CD1c-positive myeloid dendritic cell (primary cell): ENCODE data around the gene SPTBN4.
"Not testable (repeated sequence)": the region's sequence is repeated elsewhere in the genome, so short reads cannot be mapped to it uniquely, and the experiment has no call there.

ENCODE experiments used
- DNase-seq: peaks from one replicate; pipeline ENCODE4 v3.0.0-alpha.2; 2016; ENCODE audit errors: extremely low spot score

The SPTBN4 gene

GRCh38 chr19:40586611-40587010 lies 119.8 kb downstream of the SPTBN4 start:
- no peak for DNase-seq

DNA sequence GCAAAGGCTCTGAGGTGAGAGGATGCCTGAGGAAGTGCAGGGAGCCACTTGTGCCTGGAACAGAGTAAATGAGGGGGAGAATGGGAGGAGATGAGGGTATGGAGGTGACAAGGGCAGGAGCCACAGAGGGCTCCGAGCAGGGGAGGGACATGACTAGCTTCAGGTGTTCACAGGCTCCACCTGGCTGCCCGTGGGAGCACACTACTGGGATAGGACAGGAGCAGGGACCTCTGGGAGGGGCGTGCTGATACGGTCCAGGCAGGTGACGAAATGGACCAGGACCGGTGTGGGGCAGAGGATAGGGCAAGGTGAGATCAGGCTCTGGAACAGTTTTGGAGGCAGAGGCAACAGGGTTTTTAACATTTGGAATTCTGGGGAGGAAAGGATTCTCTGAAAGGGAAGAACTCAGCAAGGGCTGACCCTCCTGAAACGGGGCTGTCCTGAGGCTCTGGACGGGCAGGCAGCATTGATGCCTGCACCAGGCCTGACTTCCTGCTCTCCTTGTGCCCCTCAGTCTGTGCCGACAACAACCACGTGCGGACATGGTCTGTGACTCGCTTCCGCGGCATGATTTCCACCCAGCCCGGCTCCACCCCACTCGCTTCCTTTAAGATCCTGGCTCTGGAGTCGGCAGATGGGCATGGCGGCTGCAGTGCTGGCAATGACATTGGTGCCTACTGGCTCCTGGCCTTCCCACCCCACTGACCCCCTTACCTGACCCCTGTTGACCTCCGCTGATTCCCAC lies 121.5 kb downstream of the SPTBN4 start:
- no peak for DNase-seq

GRCh38 chr19:40588926-40589569 lies 122.2 kb downstream of the SPTBN4 start:
- DNase-seq, result no peak

DNA sequence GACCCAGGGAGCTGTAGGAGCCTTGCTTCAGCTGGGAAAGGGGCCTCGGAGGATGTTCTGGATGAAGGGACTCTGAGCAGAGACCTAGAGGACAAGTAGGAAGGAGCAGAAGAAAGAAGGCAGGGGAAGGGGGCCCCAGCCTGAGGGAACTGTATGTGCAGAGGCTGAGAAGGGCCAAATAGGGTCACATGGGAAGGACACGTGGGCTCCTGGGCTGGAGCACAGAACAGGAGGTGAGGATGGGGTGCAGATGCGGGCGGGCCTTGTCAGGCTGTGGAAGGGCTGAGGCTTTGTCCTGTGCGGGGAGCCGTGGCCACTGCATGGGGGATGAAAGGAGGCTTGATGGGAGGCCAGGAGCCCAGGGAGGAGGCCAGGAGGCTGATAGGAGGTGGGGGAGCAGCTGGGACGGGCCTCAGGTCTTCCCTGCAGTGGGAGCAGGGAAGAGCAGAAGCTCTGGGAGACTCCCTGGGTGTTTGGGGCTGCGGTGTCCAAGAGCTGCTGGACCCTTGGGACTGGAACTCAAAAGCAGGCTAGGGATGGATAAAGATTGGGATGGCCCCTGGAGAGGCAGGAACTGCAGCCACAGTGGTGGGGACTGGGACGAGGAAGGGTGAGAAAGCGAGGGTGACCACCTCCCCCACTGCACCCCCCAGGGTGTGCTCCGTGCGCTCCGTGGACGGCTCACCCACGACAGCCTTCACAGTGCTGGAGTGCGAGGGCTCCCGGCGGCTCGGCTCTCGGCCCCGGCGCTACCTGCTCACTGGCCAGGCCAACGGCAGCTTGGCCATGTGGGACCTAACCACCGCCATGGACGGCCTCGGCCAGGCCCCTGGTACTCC lies 123.0 kb downstream of the SPTBN4 start:
- DNase-seq, result no peak

GRCh38 chr19:40590464-40591265 lies 123.9 kb downstream of the SPTBN4 start:
- no peak for DNase-seq

- DNase-seq, result not testable (repeated sequence)
These were observed 124.9 kb downstream of the SPTBN4 start for GRCh38 chr19:40591724-40592123.

DNA sequence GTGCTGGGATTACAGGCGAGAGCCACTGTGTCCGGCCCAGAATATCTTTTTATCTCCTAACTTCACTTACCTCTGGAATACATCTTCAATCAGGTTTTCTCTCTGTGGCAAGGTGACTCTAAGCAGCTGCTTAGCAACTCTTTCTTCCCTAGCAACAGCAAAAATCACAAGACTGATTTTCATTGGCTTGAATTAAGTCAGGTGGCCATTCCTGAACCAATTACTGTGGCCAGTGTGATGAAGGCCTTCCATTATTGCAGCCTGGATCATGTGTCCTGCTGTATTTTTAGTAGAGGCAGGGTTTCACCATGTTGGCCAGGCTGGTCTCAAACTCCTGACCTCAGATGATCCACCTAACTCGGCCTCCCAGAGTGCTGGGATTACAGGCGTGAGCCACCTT lies 125.4 kb downstream of the SPTBN4 start:
- DNase-seq, result peak; percentile 86

GRCh38 chr19:40594255-40594654 lies 127.5 kb downstream of the SPTBN4 start:
- no peak for DNase-seq

- no peak for DNase-seq
These were observed 127.9 kb downstream of the SPTBN4 start for GRCh38 chr19:40594657-40595091.

DNA sequence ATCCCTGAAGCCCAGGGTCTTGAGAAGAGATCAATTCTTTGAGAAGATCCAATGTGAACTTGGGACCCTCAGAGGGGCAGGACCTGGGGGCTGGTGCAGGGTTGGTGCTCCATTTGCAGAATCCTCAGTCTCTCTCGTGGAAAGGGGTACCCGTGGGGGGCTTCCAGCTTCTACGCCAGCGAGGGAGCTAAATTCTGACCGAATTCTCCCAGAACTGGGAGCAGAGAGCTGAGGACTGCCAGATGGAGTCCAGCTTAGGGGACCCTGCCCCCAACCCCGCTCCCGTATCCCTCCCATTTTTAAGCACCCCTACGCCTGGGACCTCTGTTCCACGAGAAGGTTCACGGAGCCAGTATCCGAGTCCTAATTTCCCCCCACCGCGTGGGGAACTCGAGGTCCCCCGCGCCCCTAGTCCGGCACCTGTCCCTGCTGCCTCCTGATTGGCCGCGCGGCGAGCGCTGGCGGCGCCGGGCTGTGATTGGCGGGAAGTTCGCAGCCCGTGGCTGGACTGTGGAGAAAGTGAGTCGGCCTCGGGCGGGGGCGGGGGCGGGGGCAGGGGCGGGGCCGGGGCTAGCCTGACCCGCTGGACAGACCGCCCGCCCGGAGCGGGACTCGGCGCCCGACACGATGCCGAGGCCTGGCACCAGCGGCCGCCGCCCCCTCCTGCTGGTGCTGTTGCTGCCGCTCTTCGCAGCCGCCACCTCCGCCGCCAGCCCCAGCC lies 130.0 kb downstream of the SPTBN4 start:
- peak; percentile 65 for DNase-seq

DNA sequence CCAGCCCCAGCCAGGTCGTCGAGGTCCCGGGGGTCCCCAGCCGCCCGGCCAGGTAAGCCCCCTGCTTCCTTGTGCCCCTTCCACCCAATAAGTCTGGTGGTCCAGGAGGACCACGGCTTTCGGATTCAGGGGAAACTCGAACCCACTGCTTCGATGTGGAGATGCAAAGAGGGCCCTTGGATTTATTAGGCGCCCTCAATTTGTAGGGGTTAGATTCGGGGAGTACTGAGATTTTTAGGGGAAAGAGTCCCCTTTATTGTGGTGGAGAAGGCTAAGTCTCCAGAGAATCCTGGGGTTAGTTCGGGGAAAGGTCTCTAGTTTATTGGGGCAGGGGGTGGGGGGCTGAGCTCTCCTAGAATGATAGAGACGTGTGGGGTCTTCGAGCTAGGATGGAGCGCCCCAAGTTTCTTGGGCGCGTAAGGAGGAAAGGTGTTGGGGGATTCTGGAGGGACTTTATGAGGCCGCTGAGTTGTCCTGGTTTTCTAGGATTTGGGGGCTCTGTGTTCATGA lies 130.6 kb downstream of the SPTBN4 start:
- no peak for DNase-seq

DNA sequence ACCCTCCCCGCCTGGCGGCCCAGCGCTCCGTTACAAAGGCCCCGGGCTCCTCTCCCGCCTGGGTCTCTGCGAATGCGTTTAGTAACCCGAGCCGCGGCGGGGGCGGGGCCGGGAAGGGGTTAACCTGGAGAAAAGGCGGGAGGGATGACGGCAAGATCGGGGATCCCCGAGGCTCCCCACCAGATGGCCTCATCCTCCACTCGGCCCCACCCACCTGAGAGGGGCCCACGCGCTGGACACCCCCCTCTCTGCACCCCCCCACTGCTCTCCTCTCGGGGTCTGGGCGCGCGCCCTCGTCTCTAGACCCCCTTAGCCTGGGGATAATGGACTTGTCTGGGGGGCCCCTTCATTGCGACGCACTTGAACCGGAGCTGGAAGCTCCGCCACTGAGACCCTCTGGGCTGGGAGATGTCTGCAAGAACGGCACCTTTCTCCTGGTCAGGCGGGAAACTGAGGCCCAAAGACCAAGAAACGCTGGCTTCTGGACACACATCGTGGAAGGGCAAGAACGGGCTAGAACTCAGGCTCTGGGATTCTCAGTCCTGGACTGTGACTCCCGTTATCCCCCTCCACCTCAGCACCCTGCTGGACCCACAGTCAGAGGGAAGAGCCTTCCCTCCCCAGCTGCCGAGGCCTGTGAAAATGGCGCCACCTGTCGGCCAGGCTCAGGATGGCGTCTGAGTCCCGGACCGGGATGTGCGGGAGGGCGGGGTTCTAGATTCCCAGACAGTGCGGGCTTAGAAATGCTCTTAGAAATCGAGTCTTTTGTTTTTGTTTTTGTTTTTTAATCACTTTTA lies 131.5 kb downstream of the SPTBN4 start:
- peak; percentile 92 for DNase-seq

- DNase-seq, result no peak
These were observed 132.1 kb downstream of the SPTBN4 start for GRCh38 chr19:40598918-40599307.

DNA sequence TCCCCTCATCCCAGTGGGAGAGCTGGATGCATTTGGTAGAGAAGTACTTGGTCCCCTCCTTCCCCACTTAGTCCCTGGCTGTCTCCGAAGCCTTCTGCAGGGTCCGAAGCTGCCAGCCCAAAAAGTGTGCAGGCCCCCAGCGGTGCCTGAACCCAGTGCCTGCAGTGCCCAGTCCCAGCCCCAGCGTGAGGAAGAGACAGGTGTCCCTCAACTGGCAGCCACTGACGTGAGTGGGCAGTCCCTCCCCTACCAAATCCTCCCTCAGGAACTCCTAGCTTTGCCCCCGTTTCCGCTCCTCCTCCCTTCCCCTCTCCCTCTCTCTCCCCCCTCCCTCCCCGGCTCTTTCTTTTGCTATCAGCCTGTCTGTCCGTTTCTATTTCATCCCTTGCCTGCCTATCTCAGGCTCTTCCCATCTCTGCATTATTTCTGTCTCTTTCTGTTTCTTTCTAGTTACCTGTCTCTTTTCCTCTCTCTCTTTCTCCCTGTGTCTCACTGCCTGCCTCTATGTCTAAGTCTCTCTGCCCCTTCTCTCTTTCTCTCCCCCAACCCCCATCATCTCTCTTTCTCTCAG lies 132.6 kb downstream of the SPTBN4 start:
- DNase-seq, result no peak

DNA sequence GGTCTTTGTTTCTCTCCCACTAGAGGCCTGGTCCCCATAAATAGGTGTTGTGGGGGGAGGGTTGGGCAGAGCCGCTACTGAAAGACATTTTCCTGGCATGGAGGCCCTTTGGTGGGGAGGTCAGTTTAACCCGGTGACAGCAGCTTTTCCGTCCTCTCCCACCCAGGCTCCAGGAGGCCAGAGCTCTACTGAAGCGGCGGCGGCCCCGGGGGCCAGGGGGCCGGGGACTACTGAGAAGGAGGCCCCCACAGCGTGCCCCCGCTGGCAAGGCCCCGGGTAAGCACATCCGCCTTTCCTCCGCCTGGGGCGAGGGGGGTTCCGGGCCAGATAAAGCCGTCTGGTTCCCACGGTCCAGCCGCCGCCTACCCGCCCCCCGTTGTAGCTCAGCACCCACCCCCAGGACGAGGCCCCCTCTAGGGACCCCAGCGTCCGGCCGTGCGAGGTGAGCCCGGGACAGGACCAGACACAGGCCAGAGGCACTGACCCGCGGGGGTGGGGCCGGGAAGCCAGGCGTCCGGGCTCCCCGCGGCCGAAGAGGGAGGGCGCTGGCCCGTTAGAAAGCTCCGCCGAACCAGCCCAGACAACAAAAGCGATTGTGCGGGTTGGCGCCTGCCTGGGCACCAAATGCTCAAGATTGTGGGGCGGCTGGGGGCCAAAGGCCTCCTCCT lies 133.2 kb downstream of the SPTBN4 start:
- no peak for DNase-seq

GRCh38 chr19:40600570-40601133 lies 133.9 kb downstream of the SPTBN4 start:
- no peak for DNase-seq

DNA sequence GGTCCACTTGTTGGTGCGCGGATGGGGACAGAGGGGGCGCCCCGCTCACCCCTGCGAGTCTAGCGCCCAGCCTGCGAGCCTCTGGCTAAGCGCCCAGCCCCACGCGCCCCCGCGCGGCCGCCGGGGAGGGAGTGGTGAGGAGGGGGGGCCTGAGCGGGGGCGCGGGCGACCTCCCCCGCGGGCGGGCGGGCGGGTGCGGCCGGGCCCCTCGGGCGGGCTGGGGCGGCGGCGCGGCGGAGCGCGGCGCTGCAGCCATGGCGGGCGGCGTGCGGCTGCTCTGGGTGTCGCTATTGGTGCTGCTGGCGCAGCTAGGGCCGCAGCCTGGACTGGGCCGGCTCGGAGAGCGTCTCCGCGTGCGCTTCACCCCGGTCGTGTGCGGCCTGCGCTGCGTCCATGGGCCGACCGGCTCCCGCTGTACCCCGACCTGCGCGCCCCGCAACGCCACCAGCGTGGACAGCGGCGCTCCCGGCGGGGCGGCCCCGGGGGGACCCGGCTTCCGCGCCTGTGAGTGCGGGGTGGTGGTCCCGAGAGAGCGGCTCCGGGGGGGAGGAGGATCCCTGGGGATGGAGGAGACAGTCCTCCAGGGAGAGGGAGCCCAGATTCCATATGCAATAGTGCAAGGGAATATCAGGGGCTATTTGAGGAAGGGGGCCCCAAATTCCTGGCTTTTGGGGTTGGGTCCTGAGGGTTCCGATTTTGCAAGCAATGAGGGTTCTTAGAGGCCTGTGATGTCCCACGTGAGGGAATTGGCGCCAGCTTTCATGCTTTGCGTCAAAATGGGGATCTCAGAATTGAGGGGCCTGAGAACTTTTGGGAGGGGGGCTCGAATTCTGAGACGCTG lies 134.6 kb downstream of the SPTBN4 start, which contains the start of gene LTBP4:
LTBP4 (plus strand) TSS at position 236 of the 841 bp plus-strand sequence; CDS start at position 255, 19 bp downstream.
- DNase-seq, result peak; percentile 38

DNA sequence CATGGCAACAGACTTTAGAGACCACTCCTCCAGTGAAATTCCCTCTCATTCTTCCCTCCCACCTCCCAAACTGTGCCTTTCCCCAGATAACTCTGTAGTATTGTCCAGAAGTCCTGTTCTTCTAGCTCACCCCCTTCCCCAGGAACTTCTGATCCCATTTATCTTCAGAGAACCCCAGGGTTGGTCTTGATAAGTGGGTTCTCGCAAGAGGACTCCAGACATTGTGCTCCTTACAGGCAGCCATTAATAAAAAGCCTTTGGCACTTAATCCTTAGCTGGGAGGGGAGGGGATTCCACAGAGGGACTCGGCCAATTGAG lies 136.2 kb downstream of the SPTBN4 start:
- no peak for DNase-seq
